Fibroblast of lung (primary cell): ENCODE data around the gene ETFRF1. TPM values are rescaled to one million over a fixed set of nuclear protein-coding genes. Genes with fewer than 3 reads are reported as not detected.

Experiments
- DNase-seq, 2 donors: peaks; one replicate each; pipeline versions ENCODE4 v3.0.0 to v3.0.0-alpha.2; 2010; ENCODE audit warnings: low read depth in 2 of 2
- H2AFZ ChIP-seq: 2 replicates; pipeline ENCODE4 v1.5.1; 2012; ENCODE audit warnings: low read length, control low read depth, inconsistent platforms
- H3K27ac ChIP-seq: 2 replicates; pipeline ENCODE4 v1.5.1; 2011; ENCODE audit warnings: low read length, control low read depth; ENCODE audit not compliant: insufficient read depth
- H3K27me3 ChIP-seq: 2 replicates; pipeline ENCODE4 v1.5.1; 2011; ENCODE audit warnings: mild to moderate bottlenecking, low read length; ENCODE audit not compliant: control insufficient read depth, insufficient read depth
- H3K36me3 ChIP-seq: 2 replicates; pipeline ENCODE4 v1.5.1; 2011; ENCODE audit warnings: low read length; ENCODE audit not compliant: control insufficient read depth, insufficient read depth
- H3K4me1 ChIP-seq: 2 replicates; pipeline ENCODE4 v1.5.1; 2011; ENCODE audit warnings: low read length; ENCODE audit not compliant: control insufficient read depth, insufficient read depth; ENCODE audit errors: extremely low read depth
- H3K4me2 ChIP-seq: 2 replicates; pipeline ENCODE4 v1.5.1; 2011; ENCODE audit warnings: low read length, control low read depth; ENCODE audit not compliant: insufficient read depth; ENCODE audit errors: extremely low read depth
- H3K4me3 ChIP-seq, 4 experiments: fragments of 200-600 bp in 1 of 4; sonication (generic) in 1 of 4; replicated peaks in 1 of 4; 2 replicates each; pipeline ENCODE4 v1.5.1; 2011 to 2016; ENCODE audit warnings: low read length in 4 of 4, low read depth in 3 of 4, mild to moderate bottlenecking in 3 of 4, control low read depth in 2 of 4, inconsistent platforms in 1 of 4, mixed read lengths in 1 of 4; ENCODE audit not compliant: insufficient read depth in 1 of 4; ENCODE audit errors: control extremely low read depth in 1 of 4
- H3K79me2 ChIP-seq: 2 replicates; pipeline ENCODE4 v1.5.1; 2012; ENCODE audit warnings: mild to moderate bottlenecking, low read length, inconsistent platforms; ENCODE audit not compliant: control insufficient read depth, insufficient read depth
- H3K9ac ChIP-seq: 2 replicates; pipeline ENCODE4 v1.5.1; 2011; ENCODE audit warnings: mild to moderate bottlenecking, low read length, control low read depth; ENCODE audit not compliant: insufficient read depth
- H3K9me3 ChIP-seq: 2 replicates; pipeline ENCODE4 v1.5.1; 2012; ENCODE audit warnings: low read depth, low read length; ENCODE audit not compliant: control insufficient read depth, insufficient read depth
- H4K20me1 ChIP-seq: 2 replicates; pipeline ENCODE4 v1.5.1; 2011; ENCODE audit warnings: low read length; ENCODE audit not compliant: control insufficient read depth, insufficient read depth; ENCODE audit errors: extremely low read depth
- CTCF ChIP-seq, 2 donors: IDR thresholded peaks in 1 of 2; conservative IDR thresholded peaks in 1 of 2; 1 replicate in 1 of 2; 2 replicates in 1 of 2; pipeline ENCODE4 v1.5.1; 2011 to 2012; ENCODE audit warnings: low read length in 2 of 2, control low read depth in 1 of 2, inconsistent platforms in 1 of 2, low read depth in 1 of 2, mild to moderate bottlenecking in 1 of 2
- EZH2 ChIP-seq: IDR thresholded peaks from 2 replicates; pipeline ENCODE4 v1.5.1; 2012; ENCODE audit warnings: low read length, control low read depth, mild to moderate bottlenecking; ENCODE audit errors: missing control alignments
- polyA plus RNA-seq, 2 donors: library from polyadenylated mRNA; depleted of rRNA in 1 of 2; stranded (reverse) in 1 of 2; unstranded in 1 of 2; fragments of >200 nt; gene quantifications; 2 replicates each; pipeline ENCODE4 v1.2.1, GENCODE V29; 2011 to 2012; ENCODE audit warnings: missing spikeins in 1 of 2
- total RNA-seq: library from RNA; depleted of rRNA; stranded (reverse); fragments of >200 nt; gene quantifications from 2 replicates; pipeline ENCODE4 v1.2.1, GENCODE V29; 2014

The ETFRF1 gene
- total and polyA plus RNA-seq, 2 donors (not counting 1 experiment from before 2014, with no cell fraction given), result 17.3 to 28.0 TPM

GRCh38 chr12:25187781-25188180 lies 7.3 kb upstream of the ETFRF1 start:
- DNase-seq, result peak; percentile 93 to 96
- Histone ChIP-seq H3K9ac (no peak overlapping the region), H4K20me1 (no peaks in the 10 kb centered on the region), H3K27me3 (no peaks in the 10 kb centered on the region), H3K4me2 (peak overlapping the region; percentile 38), H3K4me3 (no peak overlapping the region), H3K27ac (no peak overlapping the region), H3K4me1 (peaks cover 11% of the 10 kb centered on the region), H3K36me3 (no peaks in the 10 kb centered on the region), H3K79me2 (no peaks in the 10 kb centered on the region), H3K9me3 (no peaks in the 10 kb centered on the region), H2AFZ (no peak overlapping the region)
- no peak for TF ChIP-seq EZH2
- no peak for TF ChIP-seq CTCF (conservative IDR thresholded peaks at IDR 0.05 in 1 of 2, IDR thresholded peaks at IDR 0.05 in 1 of 2; ENCODE audit: low read depth in 1 of 2, low read length in 2 of 2)

GRCh38 chr12:25189656-25190055 lies 5.4 kb upstream of the ETFRF1 start:
- Histone ChIP-seq H3K9ac (no peak overlapping the region), H3K27ac (no peak overlapping the region)
- peak in 1 of 2 donors; percentile 38 for DNase-seq

GRCh38 chr12:25190793-25191192 lies 4.2 kb upstream of the ETFRF1 start:
- H3K79me2 ChIP-seq, result peaks cover 2% of the 10 kb centered on the region
- H3K4me1 ChIP-seq, result peaks cover 11% of the 10 kb centered on the region
- H3K27ac ChIP-seq, result no peak overlapping the region
- H3K27me3 ChIP-seq, result no peaks in the 10 kb centered on the region
- no peak overlapping the region for H3K9ac ChIP-seq
- H3K4me2 ChIP-seq, result no peak overlapping the region
- no peak overlapping the region for H3K4me3 ChIP-seq
- H3K36me3 ChIP-seq, result no peaks in the 10 kb centered on the region
- H2AFZ ChIP-seq, result no peak overlapping the region
- H3K9me3 ChIP-seq, result no peaks in the 10 kb centered on the region
- no peak for TF ChIP-seq EZH2
- no peak for TF ChIP-seq CTCF (conservative IDR thresholded peaks at IDR 0.05 in 1 of 2, IDR thresholded peaks at IDR 0.05 in 1 of 2; ENCODE audit: low read depth in 1 of 2, low read length in 2 of 2)
- DNase-seq, result no peak
- no peaks in the 10 kb centered on the region for H4K20me1 ChIP-seq

More at GRCh38 chr12:25189656-25190055, 5.4 kb upstream of the ETFRF1 start:
- no peak overlapping the region for H3K4me3 ChIP-seq
- no peaks in the 10 kb centered on the region for H3K27me3 ChIP-seq
- no peak overlapping the region for H2AFZ ChIP-seq
- no peak overlapping the region for H3K4me2 ChIP-seq
- no peaks in the 10 kb centered on the region for H3K9me3 ChIP-seq
- peaks cover 11% of the 10 kb centered on the region for H3K4me1 ChIP-seq
- TF ChIP-seq CTCF (conservative IDR thresholded peaks at IDR 0.05 in 1 of 2, IDR thresholded peaks at IDR 0.05 in 1 of 2; ENCODE audit: low read depth in 1 of 2, low read length in 2 of 2) (no peak), EZH2 (no peak)
- H3K36me3 ChIP-seq, result no peaks in the 10 kb centered on the region
- H4K20me1 ChIP-seq, result no peaks in the 10 kb centered on the region
- H3K79me2 ChIP-seq, result no peaks in the 10 kb centered on the region
